DMS 273 (cell line): Measurements from ENCODE around the gene VSNL1.
"Not testable (repeated sequence)": the region's sequence is repeated elsewhere in the genome, so short reads cannot be mapped to it uniquely, and the experiment has no call there.

ENCODE experiments used
- DNase-seq: peaks from one replicate; lab custom pipeline; 2025; ENCODE audit not compliant: unreplicated experiment; lab: John Stamatoyannopoulos, UW

VSNL1 gene

DNA sequence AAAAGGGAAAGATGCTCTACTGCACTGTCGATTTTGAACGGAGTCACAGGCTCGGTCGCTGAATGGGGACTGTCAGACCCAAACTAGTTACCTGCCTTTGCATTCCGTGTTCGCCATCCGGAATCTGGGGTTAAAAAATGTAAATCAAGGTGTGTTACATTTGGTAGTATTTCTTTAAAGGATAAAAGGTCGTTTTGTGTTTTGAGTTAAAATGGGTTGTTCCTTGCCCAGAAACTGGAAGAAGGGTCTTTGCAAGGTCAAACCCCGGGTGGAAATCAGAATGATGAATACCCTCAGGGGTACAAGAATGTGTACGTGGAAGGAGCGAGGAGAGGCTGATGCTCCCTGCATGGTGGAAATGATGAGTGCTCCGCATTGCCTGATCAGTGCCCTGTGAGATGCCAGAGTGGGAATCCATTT is 1.0 kb downstream of the VSNL1 start:
- DNase-seq, result no peak

DNA sequence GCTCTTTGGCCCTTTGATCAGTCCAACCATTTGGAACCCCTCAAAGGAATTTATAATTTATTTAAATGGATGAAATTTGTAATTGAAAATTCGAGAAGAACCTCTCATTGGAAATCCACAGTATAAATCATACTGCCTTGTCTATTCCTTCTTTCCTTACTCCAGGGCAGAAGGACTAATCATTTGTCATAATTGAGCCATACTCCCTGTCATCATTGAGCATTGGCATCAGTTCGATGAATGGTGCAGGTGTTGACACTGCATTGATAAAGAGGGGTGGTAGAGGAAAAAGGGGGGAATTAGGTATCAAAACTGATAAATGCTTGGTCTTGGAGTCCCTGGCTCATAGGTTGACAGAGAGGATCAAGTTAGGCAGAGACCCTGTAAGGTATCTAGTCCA is 2.0 kb downstream of the VSNL1 start:
- no peak for DNase-seq

DNA sequence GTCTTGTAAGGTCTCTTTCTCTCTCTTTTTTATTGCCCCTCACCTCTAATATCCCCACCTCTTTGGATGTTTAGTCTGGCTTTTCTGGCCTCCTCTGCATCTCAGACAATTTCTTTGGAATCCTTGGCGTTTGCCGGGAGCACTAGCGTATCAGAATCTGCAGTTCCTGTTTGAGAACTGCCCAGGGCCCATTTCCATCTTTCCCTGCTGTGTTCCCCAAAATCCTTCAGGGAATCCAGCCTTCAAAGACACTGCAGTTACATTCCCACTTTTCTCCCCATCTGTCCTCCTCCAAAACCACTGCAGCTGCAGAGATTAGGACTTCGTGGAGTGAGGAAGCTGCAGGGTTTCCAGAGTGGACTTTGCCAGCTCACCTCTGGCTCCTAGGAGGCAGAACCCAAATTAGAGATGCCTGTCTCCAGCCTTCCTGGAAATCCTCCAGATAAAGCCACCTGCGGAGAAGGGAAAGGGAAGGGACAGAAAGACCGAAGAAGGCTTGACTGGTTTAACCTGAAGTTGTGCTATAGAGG is 2.7 kb downstream of the VSNL1 start:
- DNase-seq, result peak; percentile 6

DNA sequence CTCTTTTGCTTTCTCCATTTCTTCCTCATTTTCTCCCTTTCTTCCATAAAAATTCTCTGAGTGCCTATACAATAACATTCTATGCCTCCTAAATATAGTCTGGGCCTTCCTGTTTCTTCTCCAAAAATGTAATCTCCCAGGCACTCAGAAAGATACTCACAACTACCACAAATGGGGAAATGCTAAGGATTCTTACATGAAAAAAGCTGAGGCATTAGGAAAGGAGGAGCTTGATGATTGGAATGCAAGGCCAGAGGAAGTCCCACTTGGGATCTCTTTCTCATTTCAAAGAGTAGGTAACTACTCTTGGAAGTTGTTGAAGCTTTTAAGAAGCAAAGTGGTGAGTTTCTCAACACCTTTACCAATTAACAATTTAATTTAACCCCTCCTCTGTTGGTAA is 3.4 kb downstream of the VSNL1 start:
- DNase-seq, result no peak

- no peak for DNase-seq
Measured at GRCh38 chr2:17544256-17544655, 3.8 kb downstream of the VSNL1 start.

DNA sequence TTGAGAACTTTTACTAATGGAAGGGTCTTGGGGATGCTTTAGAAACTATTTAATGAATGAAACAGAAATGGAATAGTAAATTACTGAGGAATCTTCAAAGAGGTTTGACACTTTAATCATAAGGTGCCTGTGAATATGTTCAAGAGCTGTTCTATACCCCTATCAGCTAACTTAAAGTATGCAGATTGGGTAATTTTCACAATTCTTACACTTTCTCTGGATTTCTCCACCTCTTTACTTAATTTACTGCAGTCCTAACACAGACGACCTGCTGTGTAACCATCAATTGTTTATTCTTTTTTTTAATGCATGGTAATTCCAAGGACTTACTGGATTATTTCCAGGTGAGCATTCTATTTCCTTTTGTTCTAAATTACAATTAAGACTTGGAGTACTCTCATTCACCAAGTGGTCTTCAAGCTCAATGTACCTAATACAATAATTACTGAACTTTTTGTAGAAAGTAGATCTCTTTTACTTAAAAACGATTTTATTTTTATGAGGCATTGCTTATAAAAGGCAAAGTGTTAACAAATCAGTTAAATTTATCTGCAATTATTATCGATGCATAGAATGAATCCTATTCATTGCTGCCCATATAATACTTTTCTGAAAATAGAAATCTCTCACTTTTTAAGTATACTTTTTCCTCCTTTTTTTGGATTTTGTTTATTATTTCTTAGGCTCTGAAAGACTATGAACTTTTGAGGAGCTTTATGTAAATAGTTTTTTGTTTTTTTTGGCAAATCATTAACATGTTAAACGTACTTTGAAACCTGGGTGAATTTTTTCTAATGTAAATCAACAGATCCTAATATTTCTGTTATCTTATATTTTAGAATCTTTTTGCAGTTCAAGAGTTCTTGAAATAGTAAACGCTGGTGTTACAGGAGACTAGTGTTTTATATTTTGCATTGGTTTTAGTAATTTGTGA is 5.5 kb downstream of the VSNL1 start:
- DNase-seq, result no peak

- no peak for DNase-seq
Measured at GRCh38 chr2:17547237-17547636, 6.7 kb downstream of the VSNL1 start.

DNA sequence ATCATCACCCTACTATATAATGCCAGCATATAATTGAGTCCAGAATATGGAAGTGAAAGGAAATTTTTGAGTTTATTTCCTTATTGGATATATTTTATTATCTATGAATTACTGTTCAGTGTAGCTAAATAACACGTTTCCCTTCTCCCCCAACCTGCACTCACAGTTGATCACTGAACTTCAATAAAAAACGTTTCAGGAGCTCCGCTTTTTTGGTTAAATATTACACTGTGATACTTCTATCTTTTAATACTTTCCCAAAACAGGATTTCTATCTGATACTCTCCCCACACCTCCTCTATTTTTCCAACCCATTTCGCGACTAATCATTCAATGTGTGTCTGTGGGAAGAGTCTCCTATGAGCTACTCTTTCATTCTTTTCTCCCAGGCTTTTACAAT is 7.2 kb downstream of the VSNL1 start:
- DNase-seq, result no peak

DNA sequence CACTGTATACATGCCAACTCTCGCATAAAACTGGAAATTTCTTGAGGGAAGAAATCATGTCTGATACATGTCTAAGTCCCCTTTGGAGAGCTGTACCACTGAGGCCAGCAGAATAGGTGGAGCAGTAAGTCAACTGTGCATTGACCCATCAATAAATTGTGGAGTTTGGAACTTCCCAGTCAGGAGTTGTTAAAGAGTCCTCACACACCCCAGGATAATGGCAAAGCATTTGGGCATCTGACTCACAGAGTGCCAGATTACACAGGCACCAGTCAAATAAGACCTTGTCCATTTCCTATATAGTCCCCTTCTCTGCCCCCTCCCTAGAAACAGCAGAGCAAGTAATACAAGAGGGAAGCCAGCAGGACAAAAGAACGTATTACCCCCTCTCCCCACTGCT is 10.4 kb downstream of the VSNL1 start:
- no peak for DNase-seq

DNA sequence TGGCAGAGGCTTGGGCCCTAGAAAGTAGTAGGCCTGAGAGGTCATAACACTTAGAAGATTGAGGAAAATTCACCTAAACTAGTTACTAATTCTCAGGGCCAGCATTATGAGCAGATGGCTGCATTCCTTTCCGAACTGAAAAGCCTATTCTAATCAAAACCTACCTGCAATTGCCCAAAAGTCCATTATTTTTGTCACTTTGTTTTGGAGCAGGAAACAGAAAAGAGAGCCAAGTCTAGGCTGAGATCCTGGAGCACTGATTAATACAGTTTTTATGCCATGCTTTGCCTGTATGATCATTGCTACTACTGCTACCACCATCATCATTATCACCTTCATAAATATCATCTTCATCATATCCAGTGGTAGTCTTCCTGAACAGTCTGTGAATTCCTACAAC is 14.7 kb downstream of the VSNL1 start:
- no peak for DNase-seq

DNA sequence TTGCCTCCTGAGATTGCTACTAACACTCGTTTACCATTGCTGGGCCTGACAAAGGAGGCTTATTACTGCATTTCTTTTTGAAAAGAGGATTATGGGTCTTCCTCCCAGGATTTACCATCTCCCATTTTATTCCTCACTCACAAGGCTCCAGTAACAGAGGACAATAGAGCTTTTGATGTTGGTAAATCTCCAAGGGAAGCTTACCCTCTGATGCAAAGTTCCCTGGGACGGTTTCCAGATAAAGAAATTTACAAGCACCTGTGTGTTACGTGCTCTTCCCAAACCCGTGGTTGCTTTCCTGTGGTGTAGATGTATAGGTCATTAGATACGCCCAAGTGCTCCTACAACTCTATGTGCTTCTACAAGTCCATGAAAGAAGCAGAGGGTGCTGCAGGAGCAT is 17.1 kb downstream of the VSNL1 start:
- no peak for DNase-seq

- DNase-seq, result no peak
Measured at GRCh38 chr2:17558053-17558452, 17.6 kb downstream of the VSNL1 start.

DNA sequence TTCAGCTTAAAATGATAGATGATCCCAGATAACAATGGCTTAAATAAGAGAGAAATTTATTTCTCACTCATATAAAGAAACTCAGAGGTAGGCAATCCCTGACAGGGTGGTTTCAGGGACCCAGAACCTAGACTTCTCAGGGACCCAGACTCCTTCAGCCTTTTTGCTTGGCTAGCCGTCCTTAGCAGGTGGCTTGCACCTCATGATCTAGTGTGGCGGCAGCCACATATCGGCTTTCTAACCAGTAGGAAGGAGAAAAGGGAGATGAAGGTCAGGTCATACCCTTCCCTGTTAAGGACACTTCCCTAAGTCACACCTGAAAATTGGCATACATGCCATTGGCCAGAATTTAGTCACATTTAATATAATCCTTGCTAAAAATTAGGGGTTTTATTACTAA is 18.4 kb downstream of the VSNL1 start:
- DNase-seq, result no peak

GRCh38 chr2:17565726-17566125 is 25.2 kb downstream of the VSNL1 start:
- DNase-seq, result not testable (repeated sequence)

- no peak for DNase-seq
Measured at GRCh38 chr2:17571681-17572080, 31.2 kb downstream of the VSNL1 start.

- DNase-seq, result no peak
Measured at GRCh38 chr2:17573085-17573803, 32.7 kb downstream of the VSNL1 start.

GRCh38 chr2:17573804-17574175 is 33.3 kb downstream of the VSNL1 start:
- no peak for DNase-seq

- DNase-seq, result no peak
Measured at GRCh38 chr2:17574406-17575073, 34.0 kb downstream of the VSNL1 start.

DNA sequence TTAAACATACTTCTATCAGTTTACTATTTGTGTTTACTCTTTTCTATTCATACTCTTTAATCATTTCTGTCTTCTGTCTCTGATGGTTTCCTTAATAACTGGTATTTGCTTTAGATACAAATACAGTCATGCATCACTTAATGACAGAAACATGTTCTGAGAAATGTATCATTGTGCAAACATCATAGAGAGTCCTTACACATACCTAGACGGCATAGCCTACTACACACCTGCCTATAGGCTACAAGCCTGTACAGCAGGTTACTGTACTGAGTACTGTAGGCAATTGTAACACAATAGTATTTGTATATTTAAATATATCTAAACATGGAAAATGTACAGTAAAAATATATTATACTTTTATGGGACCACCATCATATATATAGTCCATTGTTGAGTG is 36.3 kb downstream of the VSNL1 start:
- DNase-seq, result no peak

- DNase-seq, result no peak
Measured at GRCh38 chr2:17578466-17578928, 38.0 kb downstream of the VSNL1 start.

GRCh38 chr2:17579605-17580318 is 39.3 kb downstream of the VSNL1 start:
- no peak for DNase-seq
